CD14-positive monocyte (primary cell): Measurements from ENCODE around the gene PLCB1. TPM values are rescaled to one million over a fixed set of nuclear protein-coding genes. Genes with fewer than 3 reads are reported as not detected.

Source experiments
- DNase-seq, 3 donors: peaks; one replicate each; pipeline ENCODE4 v3.0.0-alpha.2; 2011 to 2022
- H2AFZ ChIP-seq: 2 replicates; pipeline ENCODE4 v1.6.0; 2012; ENCODE audit warnings: mild to moderate bottlenecking, low read depth, low read length, inconsistent platforms; ENCODE audit not compliant: insufficient read depth, poor library complexity, severe bottlenecking
- H3K27ac ChIP-seq, 2 donors: 1 replicate in 1 of 2; 2 replicates in 1 of 2; pipeline ENCODE4 v1.5.1; 2012 to 2013; ENCODE audit warnings: low read length in 2 of 2, control low read depth in 1 of 2, inconsistent platforms in 1 of 2, low read depth in 1 of 2, mild to moderate bottlenecking in 1 of 2
- H3K27me3 ChIP-seq, 2 donors: one replicate each; pipeline versions ENCODE4 v1.6.0 to v1.6.1; 2011 to 2013; ENCODE audit warnings: low read length in 2 of 2; ENCODE audit not compliant: control insufficient read depth in 2 of 2, insufficient read depth in 2 of 2
- H3K36me3 ChIP-seq, 2 donors: replicated peaks in 1 of 2; 1 replicate in 1 of 2; 2 replicates in 1 of 2; pipeline versions ENCODE4 v1.5.1 to v1.6.1; 2012 to 2013; ENCODE audit warnings: low read length in 2 of 2, control low read depth in 1 of 2, inconsistent platforms in 1 of 2, mild to moderate bottlenecking in 1 of 2; ENCODE audit not compliant: insufficient read depth in 2 of 2, control insufficient read depth in 1 of 2
- H3K4me1 ChIP-seq, 2 donors: 1 replicate in 1 of 2; 2 replicates in 1 of 2; pipeline versions ENCODE4 v1.5.1 to v1.6.1; 2012 to 2013; ENCODE audit warnings: low read length in 2 of 2, control low read depth in 1 of 2, inconsistent platforms in 1 of 2, mild to moderate bottlenecking in 1 of 2, moderate library complexity in 1 of 2; ENCODE audit not compliant: insufficient read depth in 2 of 2, control insufficient read depth in 1 of 2
- H3K4me2 ChIP-seq: replicated peaks from 2 replicates; pipeline ENCODE3; 2012; ENCODE audit warnings: low read length, moderate library complexity, mild to moderate bottlenecking; ENCODE audit not compliant: poor library complexity, severe bottlenecking; ENCODE audit errors: extremely low read depth
- H3K4me3 ChIP-seq, 3 experiments: fragments of 200-600 bp in 1 of 3; sonication (generic) in 1 of 3; replicated peaks in 1 of 3; 1 replicate in 2 of 3; 2 replicates in 1 of 3; pipeline ENCODE4 v1.5.1; 2011 to 2013; ENCODE audit warnings: low read length in 3 of 3, mild to moderate bottlenecking in 3 of 3, control low read depth in 2 of 3, low read depth in 2 of 3, inconsistent platforms in 1 of 3, moderate library complexity in 1 of 3
- H3K79me2 ChIP-seq: 2 replicates; pipeline ENCODE4 v1.6.0; 2012; ENCODE audit warnings: mild to moderate bottlenecking, control low read depth, inconsistent platforms, low read length, moderate library complexity; ENCODE audit not compliant: insufficient read depth
- H3K9ac ChIP-seq: 2 replicates; pipeline ENCODE4 v1.6.0; 2017; ENCODE audit warnings: low read length, mild to moderate bottlenecking; ENCODE audit not compliant: insufficient read depth, poor library complexity, severe bottlenecking
- H3K9me3 ChIP-seq, 2 donors: replicated peaks in 1 of 2; 1 replicate in 1 of 2; 2 replicates in 1 of 2; pipeline versions ENCODE4 v1.5.1 to v1.6.1; 2012 to 2013; ENCODE audit warnings: low read length in 2 of 2, control low read depth in 1 of 2; ENCODE audit not compliant: control insufficient read depth in 1 of 2, insufficient read depth in 1 of 2
- H4K20me1 ChIP-seq: 2 replicates; pipeline ENCODE4 v1.6.0; 2012; ENCODE audit warnings: mild to moderate bottlenecking, low read length, control low read depth, moderate library complexity; ENCODE audit not compliant: insufficient read depth
- H3K27ac Mint-ChIP-seq, 7 donors: one replicate each; pipeline ENCODE4 v1.8.0; 2020; ENCODE audit warnings: mild to moderate bottlenecking in 7 of 7, mixed read lengths in 7 of 7, moderate library complexity in 6 of 7, inconsistent platforms in 2 of 7
- H3K27me3 Mint-ChIP-seq, 3 donors: one replicate each; pipeline ENCODE4 v1.8.0; 2021 to 2022; ENCODE audit warnings: low read depth in 3 of 3, mild to moderate bottlenecking in 3 of 3, mixed read lengths in 3 of 3, moderate library complexity in 3 of 3, inconsistent platforms in 1 of 3
- H3K36me3 Mint-ChIP-seq, 2 donors: one replicate each; pipeline ENCODE4 v1.8.0; 2020; ENCODE audit warnings: mixed read lengths in 2 of 2, inconsistent platforms in 1 of 2, mild to moderate bottlenecking in 1 of 2
- H3K4me1 Mint-ChIP-seq: one replicate; pipeline ENCODE4 v1.8.0; 2020; ENCODE audit warnings: mild to moderate bottlenecking, mixed read lengths
- H3K4me3 Mint-ChIP-seq, 2 donors: one replicate each; pipeline ENCODE4 v1.8.0; 2020; ENCODE audit warnings: mild to moderate bottlenecking in 2 of 2, mixed read lengths in 2 of 2, moderate library complexity in 1 of 2
- H3K9me3 Mint-ChIP-seq, 7 donors: one replicate each; pipeline ENCODE4 v1.8.0; 2020 to 2022; ENCODE audit warnings: mixed read lengths in 7 of 7, mild to moderate bottlenecking in 6 of 7, moderate library complexity in 6 of 7, inconsistent platforms in 2 of 7
- CTCF ChIP-seq: fragments of 200-600 bp; IDR thresholded peaks from one replicate; pipeline ENCODE4 v1.8.0; 2022; ENCODE audit warnings: antibody characterized with exemption, mild to moderate bottlenecking
- WGBS: methylation state at CpG from one replicate; pipeline ENCODE4 v1.1.5; 2013; ENCODE audit warnings: missing lambda C conversion rate; ENCODE audit not compliant: insufficient coverage; 5-methylcytosine and 5-hydroxymethylcytosine counted together
- intact Hi-C, 2 donors: fragments of 100-400 bp; cut with micrococcal nuclease; formaldehyde crosslinking; loops; one replicate each; pipeline versions ENCODE4 v1.15.0 to v1.15.1; 2023
- polyA plus RNA-seq, 3 donors: library from polyadenylated mRNA; depleted of rRNA in 1 of 3; unstranded in 2 of 3; stranded (reverse) in 1 of 3; fragments of 300-500 nt in 2 of 3; fragments of >200 nt in 1 of 3; fragmentation: Illumina TruSeq in 2 of 3; gene quantifications; 1 replicate in 2 of 3; 2 replicates in 1 of 3; pipeline ENCODE4 v1.2.3, GENCODE V29; 2012 to 2021

The PLCB1 gene
- polyA plus RNA-seq, 3 donors: 8.6 to 16.4 (median 13.2) TPM

GRCh38 chr20:8608470-8608869, 476.4 kb downstream of the PLCB1 start:
- Mint-ChIP-seq H3K4me1 (peaks cover 5% of the 10 kb centered on the region), H3K27me3 (no peaks in the 10 kb centered on the region), H3K9me3 (peaks cover 0 to 5% (median 0%) of the 10 kb centered on the region in 7 donors), H3K27ac (no peak overlapping the region), H3K4me3 (no peak overlapping the region), H3K36me3 (no peaks in the 10 kb centered on the region)
- H2AFZ ChIP-seq: no peak overlapping the region
- peaks cover 0 to 2% of the 10 kb centered on the region in 2 donors for H3K4me1 ChIP-seq
- WGBS: no CpG with 5 or more reads among the region's 1 CpG
- no peak for DNase-seq
- no peak overlapping the region for H3K27ac ChIP-seq
- H3K4me3 ChIP-seq: no peak overlapping the region
- intact Hi-C loops: no loop called here
- H3K79me2 ChIP-seq: no peaks in the 10 kb centered on the region
- H3K9me3 ChIP-seq: no peaks in the 10 kb centered on the region
- no peaks in the 10 kb centered on the region for H4K20me1 ChIP-seq
- H3K4me2 ChIP-seq: no peak overlapping the region
- H3K9ac ChIP-seq: no peak overlapping the region
- no peaks in the 10 kb centered on the region for H3K36me3 ChIP-seq
- H3K27me3 ChIP-seq: no peaks in the 10 kb centered on the region
- no peak for TF ChIP-seq CTCF

GRCh38 chr20:8616792-8617191, 484.7 kb downstream of the PLCB1 start:
- Histone ChIP-seq H3K9me3 (no peaks in the 10 kb centered on the region), H3K79me2 (no peaks in the 10 kb centered on the region), H2AFZ (no peak overlapping the region), H3K4me1 (no peaks in the 10 kb centered on the region), H3K36me3 (no peaks in the 10 kb centered on the region), H3K4me2 (no peak overlapping the region), H4K20me1 (no peaks in the 10 kb centered on the region), H3K9ac (no peak overlapping the region), H3K27ac (no peak overlapping the region), H3K4me3 (no peak overlapping the region), H3K27me3 (no peaks in the 10 kb centered on the region)
- peaks cover 0 to 5% (median 0%) of the 10 kb centered on the region in 7 donors for H3K9me3 Mint-ChIP-seq
- no peak overlapping the region for H3K27ac Mint-ChIP-seq
- H3K4me1 Mint-ChIP-seq: peaks cover under 1% of the 10 kb centered on the region
- no peak for TF ChIP-seq CTCF
- no peaks in the 10 kb centered on the region for H3K36me3 Mint-ChIP-seq
- no peak overlapping the region for H3K4me3 Mint-ChIP-seq
- H3K27me3 Mint-ChIP-seq: peaks cover 0 to 3% (median 0%) of the 10 kb centered on the region in 3 donors
- DNase-seq: no peak
- intact Hi-C loops: no loop called here
